GM19351 (cell line): ENCODE measurements around the gene SLC15A5.

Source experiments
- ATAC-seq: cut with Tn5 transposase; IDR thresholded peaks from one replicate; pipeline ENCODE4 v1.9.1; 2021; ENCODE audit warnings: mild to moderate bottlenecking, moderate library complexity; ENCODE audit not compliant: unreplicated experiment

Gene SLC15A5

GRCh38 chr12:16277585-16277984 is at the start of gene SLC15A5:
Gene SLC15A5, minus strand, starts transcription at chr12:16277685. Its CDS starts 0 bp downstream, at chr12:16277685.
- no peak for ATAC-seq

GRCh38 chr12:16325426-16325825 is 47.9 kb upstream of the SLC15A5 start:
- ATAC-seq = no peak

- ATAC-seq = no peak
Observed at GRCh38 chr12:16324772-16325171, 47.3 kb upstream of the SLC15A5 start.

GRCh38 chr12:16324272-16324671 is 46.8 kb upstream of the SLC15A5 start:
- ATAC-seq = no peak

- no peak for ATAC-seq
Observed at GRCh38 chr12:16323638-16324037, 46.2 kb upstream of the SLC15A5 start.

GRCh38 chr12:16323010-16323409 is 45.5 kb upstream of the SLC15A5 start:
- no peak for ATAC-seq

GRCh38 chr12:16310934-16311333 is 33.4 kb upstream of the SLC15A5 start:
- no peak for ATAC-seq

- ATAC-seq = no peak
Observed at GRCh38 chr12:16307856-16308475, 30.5 kb upstream of the SLC15A5 start.

- no peak for ATAC-seq
Observed at GRCh38 chr12:16303939-16304338, 26.5 kb upstream of the SLC15A5 start.

GRCh38 chr12:16300736-16301135 is 23.3 kb upstream of the SLC15A5 start:
- no peak for ATAC-seq

GRCh38 chr12:16300122-16300521 is 22.6 kb upstream of the SLC15A5 start:
- no peak for ATAC-seq

- no peak for ATAC-seq
Observed at GRCh38 chr12:16299403-16299802, 21.9 kb upstream of the SLC15A5 start.

- ATAC-seq = no peak
Observed at GRCh38 chr12:16297521-16297920, 20.0 kb upstream of the SLC15A5 start.

GRCh38 chr12:16294376-16294956 is 17.0 kb upstream of the SLC15A5 start:
- no peak for ATAC-seq

GRCh38 chr12:16291032-16291431 is 13.5 kb upstream of the SLC15A5 start:
- no peak for ATAC-seq

- no peak for ATAC-seq
Observed at GRCh38 chr12:16285586-16285985, 8.1 kb upstream of the SLC15A5 start.

GRCh38 chr12:16282978-16283377 is 5.5 kb upstream of the SLC15A5 start:
- ATAC-seq = no peak

- no peak for ATAC-seq
Observed at GRCh38 chr12:16282081-16282480, 4.6 kb upstream of the SLC15A5 start.

- ATAC-seq = no peak
Observed at GRCh38 chr12:16281157-16281556, 3.7 kb upstream of the SLC15A5 start.

- ATAC-seq = no peak
Observed at GRCh38 chr12:16272222-16272621, 5.3 kb downstream of the SLC15A5 start.

GRCh38 chr12:16271062-16271461 is 6.4 kb downstream of the SLC15A5 start:
- no peak for ATAC-seq

GRCh38 chr12:16269946-16270345 is 7.5 kb downstream of the SLC15A5 start:
- ATAC-seq = no peak

GRCh38 chr12:16266085-16266484 is 11.4 kb downstream of the SLC15A5 start:
- ATAC-seq = no peak
